A549 (cell line): ENCODE measurements around the gene PELI3.

Experiments used
- CBX2 ChIP-seq: fragments of 200-600 bp; sonication (generic); IDR thresholded peaks from 2 replicates; pipeline ENCODE4 v1.6.1; 2016; ENCODE audit warnings: low read depth, mild to moderate bottlenecking, borderline replicate concordance
- CBX8 ChIP-seq: fragments of 200-600 bp; sonication (generic); IDR thresholded peaks from 2 replicates; pipeline ENCODE4 v1.6.1; 2016
- CHD4 ChIP-seq: fragments of 200-600 bp; sonication (generic); IDR thresholded peaks from 2 replicates; pipeline ENCODE4 v1.6.1; 2016; ENCODE audit warnings: antibody characterized with exemption, mild to moderate bottlenecking, borderline replicate concordance
- JUNB ChIP-seq: fragments of >200 bp; sonication (Bioruptor Twin); formaldehyde crosslinking; IDR thresholded peaks from 2 replicates; pipeline ENCODE4 v1.6.1; 2016
- POLR2A ChIP-seq: IDR thresholded peaks from 2 replicates; pipeline ENCODE4 v1.6.1; 2012; ENCODE audit warnings: mild to moderate bottlenecking, low read length
- RARB ChIP-seq: fragments of 250-450 bp; sonication (Bioruptor Pico); IDR thresholded peaks from 2 replicates; pipeline ENCODE4 v1.8.0; 2021; ENCODE audit warnings: mild to moderate bottlenecking, moderate library complexity
- RCOR1 ChIP-seq: fragments of 150-350 bp; IDR thresholded peaks from 2 replicates; pipeline ENCODE4 v1.6.1; 2014; ENCODE audit warnings: antibody characterized with exemption, low read length, low read depth
- RFX5 ChIP-seq: fragments of 450-650 bp; IDR thresholded peaks from 2 replicates; pipeline ENCODE4 v1.7.1; 2014; ENCODE audit warnings: antibody characterized with exemption, mild to moderate bottlenecking, moderate library complexity
- TF ChIP-seq, protein P1 (sequence below): fragments of >200 bp; sonication (Bioruptor Twin); formaldehyde crosslinking; IDR thresholded peaks from 3 replicates; pipeline ENCODE4 v1.5.1; 2016

- TF ChIP-seq, protein P1, sequence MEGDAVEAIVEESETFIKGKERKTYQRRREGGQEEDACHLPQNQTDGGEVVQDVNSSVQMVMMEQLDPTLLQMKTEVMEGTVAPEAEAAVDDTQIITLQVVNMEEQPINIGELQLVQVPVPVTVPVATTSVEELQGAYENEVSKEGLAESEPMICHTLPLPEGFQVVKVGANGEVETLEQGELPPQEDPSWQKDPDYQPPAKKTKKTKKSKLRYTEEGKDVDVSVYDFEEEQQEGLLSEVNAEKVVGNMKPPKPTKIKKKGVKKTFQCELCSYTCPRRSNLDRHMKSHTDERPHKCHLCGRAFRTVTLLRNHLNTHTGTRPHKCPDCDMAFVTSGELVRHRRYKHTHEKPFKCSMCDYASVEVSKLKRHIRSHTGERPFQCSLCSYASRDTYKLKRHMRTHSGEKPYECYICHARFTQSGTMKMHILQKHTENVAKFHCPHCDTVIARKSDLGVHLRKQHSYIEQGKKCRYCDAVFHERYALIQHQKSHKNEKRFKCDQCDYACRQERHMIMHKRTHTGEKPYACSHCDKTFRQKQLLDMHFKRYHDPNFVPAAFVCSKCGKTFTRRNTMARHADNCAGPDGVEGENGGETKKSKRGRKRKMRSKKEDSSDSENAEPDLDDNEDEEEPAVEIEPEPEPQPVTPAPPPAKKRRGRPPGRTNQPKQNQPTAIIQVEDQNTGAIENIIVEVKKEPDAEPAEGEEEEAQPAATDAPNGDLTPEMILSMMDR = no peak
- TF ChIP-seq JUNB = no peak
- TF ChIP-seq CBX8 = no peak
- no peak for TF ChIP-seq RARB (CRISPR knock-in tag)
- no peak for TF ChIP-seq POLR2A
- TF ChIP-seq RCOR1 = no peak
- TF ChIP-seq RFX5 = no peak
- TF ChIP-seq CHD4 = no peak
- no peak for TF ChIP-seq CBX2
These were observed 12.5 kb upstream of the PELI3 start for GRCh38 chr11:66454247-66454646.
